HG02852 (cell line): ENCODE measurements around the gene CHST8.
"Not testable (repeated sequence)": the region's sequence is repeated elsewhere in the genome, so short reads cannot be mapped to it uniquely, and the experiment has no call there.

ENCODE experiments used
- ATAC-seq: cut with Tn5 transposase; IDR thresholded peaks from one replicate; pipeline ENCODE4 v1.9.1; 2021; ENCODE audit warnings: mild to moderate bottlenecking, moderate library complexity; ENCODE audit not compliant: unreplicated experiment

Gene CHST8

DNA sequence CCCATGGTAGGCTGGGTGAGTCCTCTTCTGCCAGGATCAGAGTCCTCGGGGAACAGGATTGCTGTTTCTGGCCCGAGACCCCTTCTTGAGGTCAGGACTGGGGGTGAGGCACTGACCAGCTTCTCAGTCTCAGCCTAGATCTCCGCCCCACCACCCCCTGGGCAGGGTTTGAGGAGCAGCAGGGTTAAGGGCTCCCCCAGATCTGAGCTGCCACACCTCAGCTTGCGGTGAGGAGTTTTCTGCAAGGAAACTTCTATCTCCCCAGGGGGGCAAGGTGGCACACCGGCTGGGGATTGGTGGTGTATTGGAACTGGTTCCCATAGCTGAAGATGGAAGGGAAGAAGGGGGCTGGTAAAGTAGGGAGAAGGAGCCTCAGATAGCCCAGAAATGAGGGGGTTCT is 19.5 kb downstream of the CHST8 start:
- no peak for ATAC-seq

DNA sequence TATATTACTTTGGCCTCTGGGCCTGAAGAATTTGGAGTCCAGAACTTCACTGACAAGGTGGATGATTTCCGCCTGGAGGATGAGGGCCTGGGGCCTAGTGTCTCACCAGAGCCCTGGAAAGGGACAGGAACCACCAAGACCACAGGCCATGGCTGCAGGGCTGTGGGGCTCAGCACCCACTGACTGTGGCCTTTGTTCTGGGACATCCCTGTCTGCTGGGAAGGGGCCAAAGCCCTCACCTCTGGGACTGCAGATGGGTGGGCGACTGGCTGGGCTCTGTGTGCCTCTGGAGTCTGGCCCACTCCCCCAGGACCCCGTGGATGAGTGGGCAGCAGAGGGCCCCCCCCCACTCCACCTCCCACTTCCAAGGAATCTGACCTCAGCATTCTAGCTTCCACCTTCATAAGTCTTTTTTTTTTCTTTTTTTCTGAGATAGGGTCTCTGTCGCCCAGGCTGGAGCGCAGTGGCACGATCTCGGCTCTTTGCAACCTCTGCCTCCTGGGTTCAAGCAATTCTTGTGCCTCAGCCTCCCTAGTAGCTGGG is 20.3 kb downstream of the CHST8 start:
- no peak for ATAC-seq

DNA sequence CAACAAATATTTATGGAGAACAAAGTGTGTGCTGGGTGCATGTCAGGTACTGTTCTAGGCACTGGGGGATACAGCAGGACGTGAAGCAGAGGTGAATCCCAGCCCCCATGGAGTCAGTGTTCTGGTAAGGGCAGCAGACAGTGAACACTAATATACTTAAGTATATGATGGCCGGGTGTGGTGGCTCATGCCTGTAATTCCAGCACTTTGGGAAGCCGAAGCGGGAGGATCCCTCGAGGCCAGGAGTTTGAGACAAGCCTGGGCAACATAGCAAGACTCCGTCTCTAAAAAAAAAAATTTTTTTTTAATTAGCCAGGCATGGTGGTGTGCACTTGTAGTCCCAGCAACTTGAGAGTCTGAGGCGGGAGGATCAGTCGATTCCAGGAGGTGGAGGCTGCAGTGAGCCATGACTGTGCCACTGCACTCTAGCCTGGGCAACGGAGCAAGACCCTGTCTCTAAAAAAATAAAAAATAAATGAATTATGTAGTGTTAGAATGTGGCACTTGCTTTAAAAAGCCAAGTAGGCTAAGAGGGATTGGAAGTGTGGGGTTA is 22.6 kb downstream of the CHST8 start:
- no peak for ATAC-seq

DNA sequence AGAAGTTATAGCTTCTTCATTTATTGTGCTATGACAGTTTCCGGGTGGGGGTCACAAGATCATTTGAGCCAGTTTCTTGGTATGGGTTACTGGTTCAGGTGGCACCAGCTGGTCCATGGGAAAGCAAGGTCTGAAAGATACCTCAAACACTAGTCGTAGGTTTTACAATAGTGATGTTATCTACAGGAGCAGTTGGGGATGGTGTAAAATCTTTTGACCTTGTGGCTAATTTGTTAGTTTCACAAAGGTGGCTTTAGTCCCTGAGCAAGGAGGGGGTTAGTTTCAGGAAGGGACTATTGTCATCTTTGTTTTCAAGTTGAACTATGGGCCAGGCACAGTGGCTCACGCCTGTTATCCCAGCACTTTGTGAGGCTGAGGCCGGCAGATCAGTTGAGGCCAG is 24.6 kb downstream of the CHST8 start:
- ATAC-seq = no peak

DNA sequence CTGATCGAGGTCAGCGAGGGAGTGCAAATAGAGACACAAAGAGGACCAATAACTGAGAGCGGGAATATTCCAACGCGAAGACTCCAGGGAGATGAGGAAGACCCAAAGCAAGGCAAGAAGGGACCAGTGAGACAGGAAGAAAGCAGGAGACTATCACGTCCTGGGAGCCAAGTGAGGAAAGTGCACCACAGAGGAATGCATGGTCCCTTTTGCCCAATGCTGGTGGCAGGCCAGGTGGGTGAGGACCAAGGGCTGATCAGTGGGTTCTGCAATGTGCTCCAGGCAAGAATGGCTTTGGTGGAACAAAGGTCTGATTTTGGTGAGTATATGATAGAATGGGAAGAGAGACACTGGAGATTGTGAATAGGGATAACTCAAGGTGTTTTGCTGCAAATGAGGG is 25.4 kb downstream of the CHST8 start:
- no peak for ATAC-seq

DNA sequence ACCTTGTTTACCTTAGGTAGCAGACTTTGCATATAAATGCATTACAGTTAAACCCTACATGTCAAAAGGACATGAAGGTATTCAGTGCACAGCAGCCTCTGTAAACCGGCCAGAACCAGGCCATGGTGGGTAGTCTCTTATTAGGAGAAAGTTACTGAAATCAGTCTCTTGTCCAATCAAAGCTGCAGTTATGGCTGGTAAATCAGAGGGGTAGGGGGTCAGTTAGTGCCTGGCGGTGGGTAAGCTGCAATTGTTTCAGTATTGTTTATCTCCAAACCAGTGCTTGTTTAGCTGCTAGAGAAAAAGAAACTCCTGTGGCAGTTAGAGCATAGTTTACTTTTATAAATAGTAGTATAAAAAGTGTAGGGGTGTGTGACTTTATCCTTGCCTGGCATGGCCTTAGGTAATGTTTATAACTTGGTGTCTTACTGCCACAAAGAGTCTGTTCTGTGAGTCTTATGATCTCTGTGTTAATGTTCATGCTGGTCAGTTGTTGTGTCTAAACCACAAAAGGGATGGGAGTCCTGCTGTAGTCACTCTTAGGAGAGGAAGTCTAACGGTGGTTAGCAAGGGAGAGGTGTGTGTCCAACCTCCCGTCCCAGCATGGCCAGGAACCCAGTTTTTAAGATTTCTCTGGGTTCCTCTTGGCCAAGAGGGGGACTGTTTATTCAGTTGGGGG is 28.0 kb downstream of the CHST8 start:
- ATAC-seq = no peak

DNA sequence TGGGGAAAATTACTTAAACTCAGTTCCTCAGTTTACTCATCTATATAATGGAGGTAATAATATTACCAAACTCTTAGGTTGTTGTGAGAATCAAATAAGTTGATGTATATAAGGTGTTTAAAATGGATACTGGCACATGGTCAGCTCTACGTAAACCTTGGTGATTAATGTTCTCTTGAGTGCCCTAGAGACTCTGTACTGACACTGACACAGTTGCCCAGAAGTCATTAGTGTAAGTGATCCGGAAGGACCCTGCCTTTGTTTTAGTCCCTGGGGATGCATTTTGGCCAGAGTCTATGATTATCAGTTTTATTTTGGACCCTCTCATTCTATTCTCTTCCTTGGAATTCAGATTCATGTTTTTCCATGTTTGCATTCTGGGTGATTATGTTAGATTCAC is 31.9 kb downstream of the CHST8 start:
- no peak for ATAC-seq

DNA sequence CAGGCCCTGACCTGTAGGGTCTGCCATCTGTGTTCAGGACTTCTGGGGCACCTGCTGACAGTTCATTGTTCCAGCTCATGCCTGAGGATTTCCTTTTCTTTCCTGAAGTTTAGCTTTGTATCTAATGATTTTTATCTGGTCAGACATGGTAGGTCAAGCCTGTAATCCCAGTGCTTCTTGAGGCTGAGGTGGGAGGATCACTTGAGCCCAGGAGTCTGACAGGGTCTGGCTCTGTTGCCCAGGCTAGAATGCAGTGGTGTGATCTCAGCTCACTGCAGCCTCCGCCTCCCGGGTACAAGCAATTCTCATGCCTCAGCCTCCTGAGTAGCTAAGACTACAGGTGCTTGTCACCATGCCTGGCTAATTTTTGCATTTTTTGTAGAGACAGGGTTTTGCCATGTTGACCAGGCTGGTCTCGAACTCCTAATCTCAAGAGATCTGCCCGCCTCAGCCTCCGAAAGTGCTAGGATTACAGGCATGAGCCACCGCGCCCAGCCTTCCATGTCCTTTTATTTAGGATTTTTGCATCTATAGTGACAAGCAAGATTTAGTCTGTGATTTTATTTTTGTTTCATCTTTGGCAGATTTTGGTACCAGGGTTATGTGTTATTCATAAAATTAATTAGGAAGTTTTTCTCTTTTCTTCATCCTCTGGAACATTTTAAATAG is 33.2 kb downstream of the CHST8 start:
- ATAC-seq = no peak

DNA sequence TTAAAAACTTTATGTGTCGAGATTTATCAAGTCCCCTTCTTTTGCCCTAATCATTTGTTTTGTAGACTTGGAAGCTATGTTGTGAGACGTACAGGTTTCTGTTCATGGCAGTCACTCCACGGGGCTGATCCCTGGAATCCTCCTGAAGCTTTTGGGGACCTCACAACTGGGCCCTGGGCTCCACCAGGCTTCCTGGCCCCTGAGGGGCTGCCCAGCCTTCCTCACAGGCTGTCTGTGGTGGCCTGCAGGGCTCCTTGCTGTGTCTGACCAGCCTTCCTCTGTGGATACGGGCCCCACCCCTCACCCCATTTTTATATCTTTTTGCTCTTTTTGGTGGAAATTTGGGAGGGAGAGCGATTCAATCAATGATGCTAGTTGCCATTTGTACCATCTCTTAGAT is 38.1 kb downstream of the CHST8 start:
- ATAC-seq = no peak

DNA sequence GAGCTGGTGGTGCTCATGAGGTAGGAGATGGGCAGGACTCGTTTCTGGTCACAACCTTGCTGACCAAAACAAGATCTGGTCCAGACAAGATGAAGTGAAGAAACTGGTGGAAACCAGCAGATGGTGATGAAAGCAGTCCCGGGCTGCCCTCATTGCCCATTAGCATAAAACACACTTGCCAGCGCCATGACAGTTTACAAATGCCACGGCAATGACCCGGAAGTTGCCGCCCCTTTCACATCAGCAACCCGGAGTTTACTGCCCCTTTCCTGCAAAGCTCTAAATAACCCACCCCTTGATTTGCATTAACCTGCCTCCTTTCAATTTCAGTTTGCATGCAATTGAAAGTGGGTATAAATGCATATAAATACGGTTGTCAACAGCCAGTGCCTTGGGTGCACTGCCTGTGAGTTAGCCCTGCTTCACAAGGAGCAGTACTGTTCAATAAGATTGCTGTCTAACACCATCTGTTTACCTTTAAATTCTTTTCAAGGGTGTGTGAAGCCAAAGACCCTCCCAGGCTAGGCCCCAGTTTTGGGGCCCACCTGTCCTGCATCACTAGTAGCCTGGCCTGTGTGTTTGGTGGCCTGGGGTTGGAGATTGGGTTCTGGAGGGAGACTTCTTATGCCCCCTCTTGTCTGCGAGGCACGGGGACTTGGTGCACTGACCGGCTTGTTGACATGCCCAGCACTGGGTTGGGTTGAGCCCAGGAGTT is 38.8 kb downstream of the CHST8 start:
- ATAC-seq = no peak

DNA sequence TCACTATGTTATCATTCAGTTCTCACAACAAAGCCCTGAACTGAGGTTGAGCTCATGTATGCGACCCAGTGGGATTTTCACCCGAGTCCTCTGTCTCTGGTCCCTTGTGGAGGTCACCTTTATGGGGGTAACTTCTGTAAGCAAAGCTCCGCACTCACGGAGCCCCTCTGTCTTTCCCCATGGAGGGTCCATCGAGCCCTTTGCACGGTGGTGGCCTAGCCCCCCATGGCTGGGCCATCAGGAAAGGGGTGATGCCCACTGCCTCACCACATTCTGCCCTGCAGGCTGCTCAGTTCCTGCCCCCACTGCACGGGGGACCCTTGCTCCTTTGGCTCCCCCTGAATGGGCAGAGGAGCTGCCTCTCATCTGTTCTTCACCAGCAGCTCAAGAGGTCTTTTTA is 39.6 kb downstream of the CHST8 start:
- ATAC-seq = no peak

DNA sequence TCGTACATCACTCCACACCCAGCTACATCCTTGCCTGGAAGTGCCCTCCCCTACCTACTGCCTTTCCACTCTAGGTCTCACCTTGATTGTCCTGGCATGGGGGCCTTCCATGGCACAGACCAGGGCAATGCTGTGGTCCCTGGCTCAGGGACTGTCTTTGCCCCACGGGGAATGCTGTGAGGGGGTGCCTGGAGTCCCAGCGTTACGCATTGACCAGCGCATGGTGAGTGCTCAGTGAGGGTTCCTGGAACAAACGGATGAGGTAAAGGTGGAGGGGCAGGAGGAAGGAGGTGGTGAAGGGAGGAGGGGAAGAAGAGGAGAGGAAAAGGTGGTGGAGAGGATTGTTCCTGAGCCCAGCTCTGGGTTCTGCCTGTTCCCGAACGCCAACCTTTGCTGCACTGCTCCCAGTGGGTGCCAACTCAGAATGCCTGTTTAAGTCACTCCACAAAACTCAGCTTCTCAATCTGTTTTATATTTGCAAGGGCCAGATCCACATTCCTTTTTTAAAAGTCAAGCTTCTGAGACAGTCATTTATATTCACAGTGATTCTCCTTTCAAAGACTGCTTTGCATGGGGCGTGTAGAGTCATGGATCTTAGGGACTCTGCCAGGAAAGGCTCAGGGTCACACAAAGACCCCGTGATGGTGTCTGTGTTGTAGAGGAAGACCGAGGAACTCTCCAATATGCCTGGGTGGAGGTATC is 40.8 kb downstream of the CHST8 start:
- no peak for ATAC-seq

DNA sequence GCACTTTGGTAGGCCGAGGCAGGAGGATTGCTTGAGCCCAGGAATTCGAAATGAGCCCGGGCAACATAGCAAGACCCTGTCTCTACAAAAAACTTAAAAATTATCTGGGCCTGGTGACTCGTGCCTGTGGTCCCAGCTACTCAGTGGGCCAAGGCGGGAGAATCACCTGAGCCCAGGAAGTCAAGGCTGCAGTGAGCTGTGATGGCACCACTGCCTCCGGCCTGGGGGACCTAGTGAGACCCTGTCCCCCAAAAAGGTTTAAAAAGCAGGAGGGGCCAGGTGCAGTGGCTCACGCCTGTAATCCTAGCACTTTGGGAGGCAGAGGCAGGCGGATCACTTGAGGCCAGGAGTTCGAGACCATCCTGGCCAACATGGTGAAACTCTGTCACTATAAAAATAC is 41.6 kb downstream of the CHST8 start:
- ATAC-seq = not testable (repeated sequence)

DNA sequence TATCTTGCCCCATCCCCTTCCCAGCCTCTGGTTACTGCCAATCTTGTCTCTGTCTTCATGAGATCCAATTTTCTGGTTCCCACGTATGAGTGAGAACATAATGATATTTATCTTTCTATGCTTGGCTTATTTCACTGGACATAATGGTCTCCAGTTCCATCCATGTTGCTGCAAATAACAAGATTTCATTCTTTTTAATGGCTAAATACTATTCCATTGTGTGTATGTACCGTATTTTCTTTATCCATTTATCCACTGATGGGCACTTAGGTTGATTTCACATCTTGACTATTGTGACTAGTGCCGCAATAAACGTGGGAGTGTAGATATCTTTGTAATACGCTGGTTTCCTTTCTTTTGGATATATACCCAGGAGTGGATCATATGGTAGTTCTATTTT is 43.0 kb downstream of the CHST8 start:
- no peak for ATAC-seq

DNA sequence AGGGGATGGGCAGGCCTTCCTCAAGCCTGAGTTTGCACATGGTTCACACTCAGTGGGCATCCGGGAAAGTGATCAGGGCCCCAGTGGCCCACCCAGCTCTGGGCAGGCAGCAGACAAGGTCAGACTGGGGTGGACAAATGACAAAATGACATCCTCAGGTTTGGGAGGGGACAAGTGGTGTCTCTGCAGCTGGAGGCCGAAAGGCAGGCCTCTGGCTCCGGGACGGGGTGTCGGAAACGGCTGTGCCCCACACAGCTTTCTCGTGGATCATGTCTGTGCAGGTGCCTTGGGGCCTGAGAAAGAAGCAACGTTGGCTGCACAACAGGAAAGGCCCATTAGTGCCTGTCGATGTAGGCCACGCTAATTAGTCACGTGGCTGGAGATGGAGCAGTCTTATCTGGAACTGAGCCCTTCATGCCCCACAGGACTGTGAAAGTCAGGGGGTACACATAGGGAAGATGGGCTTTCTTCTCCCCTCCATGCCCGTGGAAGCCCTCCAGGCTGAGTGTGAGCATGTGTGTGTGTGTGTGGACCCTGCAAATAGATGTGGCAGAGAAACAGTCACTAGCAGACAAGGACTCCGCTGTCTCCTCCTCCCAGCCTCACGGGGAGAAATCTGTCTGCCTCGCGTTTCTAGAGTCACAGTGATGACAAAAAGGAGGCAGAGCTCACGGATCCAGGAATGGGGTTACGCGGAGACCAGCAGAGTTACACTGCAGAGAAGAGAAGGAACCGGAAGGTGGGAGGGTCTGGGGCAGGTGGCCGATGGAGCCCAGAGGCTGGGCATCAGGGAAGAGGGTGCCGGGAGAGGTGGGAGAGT is 44.2 kb downstream of the CHST8 start:
- no peak for ATAC-seq

DNA sequence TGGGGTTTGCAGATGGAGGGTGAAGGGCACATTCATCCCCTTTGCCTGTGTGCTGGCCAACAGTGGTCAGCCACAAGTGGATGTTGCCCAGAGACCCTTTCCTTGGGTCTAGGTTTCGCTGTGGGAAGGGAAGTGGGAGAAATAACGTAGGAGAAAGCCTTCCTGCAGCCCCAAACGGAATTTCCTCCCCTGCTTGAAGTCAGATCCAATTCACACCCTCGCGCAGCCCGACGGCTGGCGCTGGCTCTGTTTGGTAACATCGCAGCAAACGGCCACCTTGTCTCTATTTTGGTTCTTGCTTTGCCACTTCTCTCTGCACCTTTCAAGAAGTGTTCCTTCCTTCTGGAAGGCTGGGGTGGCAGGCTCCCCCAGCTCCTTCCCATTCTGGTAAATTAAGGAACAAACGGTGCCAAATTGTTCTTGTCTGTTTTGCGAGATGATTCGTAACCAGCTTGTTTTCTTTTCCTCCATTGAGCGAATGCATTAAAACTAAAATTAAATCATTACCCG is 45.4 kb downstream of the CHST8 start:
- ATAC-seq = no peak

DNA sequence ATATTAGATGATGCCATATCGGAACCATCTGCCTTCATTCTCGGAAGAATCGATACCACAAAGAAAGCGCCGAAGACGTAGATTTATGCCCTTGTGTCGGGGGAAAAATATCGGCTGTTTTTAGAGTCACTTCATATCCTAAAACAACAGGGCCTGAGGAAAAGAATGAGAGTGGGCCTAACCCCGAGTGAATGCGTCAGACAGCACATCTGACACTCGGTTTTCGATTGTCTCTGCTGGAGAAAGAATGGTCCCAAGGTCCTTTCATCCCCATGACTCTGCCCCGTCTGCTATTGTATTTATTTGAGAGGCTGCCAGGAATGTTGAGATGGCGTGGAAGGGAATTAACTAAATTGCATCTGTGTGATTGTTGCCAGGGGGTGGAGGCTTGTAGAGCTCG is 46.1 kb downstream of the CHST8 start:
- ATAC-seq = no peak

DNA sequence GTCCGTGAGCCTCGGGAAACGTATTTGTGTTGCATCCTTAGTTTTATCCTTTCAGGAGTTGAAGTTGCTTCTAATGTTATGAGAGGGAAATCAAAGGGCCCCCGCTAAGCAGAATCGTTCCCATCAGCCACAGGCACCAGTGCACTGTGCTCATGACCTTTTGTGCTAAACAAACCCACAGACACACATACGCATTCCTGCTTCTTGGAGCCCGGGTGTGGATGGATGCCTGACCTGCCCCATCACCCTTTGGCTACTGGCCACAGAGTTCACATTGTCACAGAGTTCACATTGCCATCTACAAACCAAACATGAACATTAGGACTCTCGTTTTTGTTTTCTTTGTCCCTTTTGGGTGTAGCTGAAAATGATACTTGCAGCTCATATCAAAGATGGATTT is 47.2 kb downstream of the CHST8 start:
- ATAC-seq = no peak

DNA sequence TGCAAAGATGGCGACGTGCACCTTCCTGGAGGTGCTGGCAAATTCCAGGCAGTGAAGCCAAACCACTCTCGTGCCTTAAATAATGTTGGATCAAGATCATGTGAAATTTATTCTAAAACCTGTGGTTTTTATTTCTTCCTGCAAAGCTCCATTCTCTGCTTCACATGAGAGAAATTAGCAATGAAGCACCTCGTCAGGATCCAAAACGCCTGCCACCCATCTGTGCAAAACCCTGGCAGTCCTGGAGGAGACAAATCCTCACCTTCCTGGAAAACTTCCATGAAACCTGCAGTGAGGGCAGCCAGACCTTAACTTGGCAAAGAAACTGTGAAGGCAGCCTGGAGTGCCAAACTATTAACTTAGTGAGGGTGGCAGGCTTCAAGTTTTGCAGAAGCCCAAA is 47.6 kb downstream of the CHST8 start:
- ATAC-seq = no peak

DNA sequence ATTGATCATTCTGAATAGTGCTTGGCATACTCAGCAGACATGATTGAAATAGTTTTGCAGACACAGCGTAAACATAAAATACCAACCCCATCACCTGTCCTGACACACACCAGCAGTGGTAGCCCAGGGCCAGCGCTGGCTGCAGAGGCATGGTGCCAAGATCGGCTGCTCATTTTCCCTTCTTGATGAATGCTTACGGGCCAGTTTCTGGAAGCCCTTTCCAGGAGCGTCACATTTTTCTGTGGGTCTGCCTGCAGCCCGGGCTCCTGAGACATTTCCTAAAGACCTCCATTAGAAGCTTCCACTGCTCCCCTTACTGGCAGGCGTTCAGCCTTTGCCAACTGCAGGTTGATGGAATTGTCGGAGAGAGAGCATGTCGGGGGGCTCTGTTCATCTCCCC is 48.6 kb downstream of the CHST8 start:
- no peak for ATAC-seq
